Measurements from ENCODE around the gene POLR3C. TPM values are rescaled to one million over a fixed set of nuclear protein-coding genes. Genes with fewer than 3 reads are reported as not detected.

POLR3C gene
- total RNA-seq, 3 donors from 2014 or later (not counting 1 experiment from before 2014, with no cell fraction given) = 26.4 to 37.2 (median 27.5) TPM

GRCh38 chr1:145868232-145868631 lies 44.2 kb downstream of the POLR3C start:
- Mint-ChIP-seq H3K9me3 (no peaks in the 10 kb centered on the region), H3K4me3 (no peak overlapping the region), H3K27ac (no peak overlapping the region), H3K4me1 (peaks cover 13 to 18% of the 10 kb centered on the region in 2 donors), H3K36me3 (no peaks in the 10 kb centered on the region), H3K27me3 (ENCODE audit: low read depth in 2 of 2) (peaks cover 6 to 24% of the 10 kb centered on the region in 2 donors)
- DNase-seq = no peak
- H3K27ac ChIP-seq (ENCODE audit: low read length) = no peak overlapping the region
- intact Hi-C loops (cut with micrococcal nuclease) = no loop called here
- H3K27me3 ChIP-seq (ENCODE audit: control insufficient read depth, insufficient read depth, low read length) = no peaks in the 10 kb centered on the region
- H3K4me3 ChIP-seq (ENCODE audit: low read length) = no peak overlapping the region
- ATAC-seq = no peak
- no peak for TF ChIP-seq CTCF (IDR thresholded peaks at IDR 0.05)
- peaks cover 15% of the 10 kb centered on the region for H3K4me1 ChIP-seq (ENCODE audit: control insufficient read depth, insufficient read depth, low read length)
- H3K36me3 ChIP-seq (ENCODE audit: control insufficient read depth, insufficient read depth, low read length) = no peaks in the 10 kb centered on the region
- WGBS (ENCODE audit: insufficient coverage) = 96% methylated on average over 4 of the region's 4 CpGs
- no peaks in the 10 kb centered on the region for H3K9me3 ChIP-seq (ENCODE audit: control insufficient read depth, insufficient read depth, low read length)

GRCh38 chr1:145871994-145872924 lies 48.3 kb downstream of the POLR3C start:
- peak; percentile 25 to 63 for DNase-seq
- Mint-ChIP-seq H3K4me3 (peak overlapping the region; percentile 84), H3K36me3 (no peaks in the 10 kb centered on the region), H3K27ac (peak overlapping the region; percentile 69 to 86), H3K9me3 (no peaks in the 10 kb centered on the region), H3K27me3 (ENCODE audit: low read depth in 2 of 2) (peaks cover 17 to 24% of the 10 kb centered on the region in 2 donors), H3K4me1 (peaks cover 13 to 18% of the 10 kb centered on the region in 2 donors)
- Histone ChIP-seq H3K36me3 (ENCODE audit: control insufficient read depth, insufficient read depth, low read length) (no peaks in the 10 kb centered on the region), H3K27me3 (ENCODE audit: control insufficient read depth, insufficient read depth, low read length) (peaks cover 3% of the 10 kb centered on the region), H3K9me3 (ENCODE audit: control insufficient read depth, insufficient read depth, low read length) (no peaks in the 10 kb centered on the region), H3K27ac (ENCODE audit: low read length) (no peak overlapping the region), H3K4me3 (ENCODE audit: low read length) (peak overlapping the region; percentile 15), H3K4me1 (ENCODE audit: control insufficient read depth, insufficient read depth, low read length) (peaks cover 15% of the 10 kb centered on the region)
- peak; percentile 69 to 84 (median 81) for ATAC-seq
- 30% methylated on average over 47 of the region's 47 CpGs for WGBS (ENCODE audit: insufficient coverage)
- TF ChIP-seq CTCF (IDR thresholded peaks at IDR 0.05) = no peak
- intact Hi-C loops (cut with micrococcal nuclease) = no loop called here

GRCh38 chr1:145874646-145875045 lies 50.6 kb downstream of the POLR3C start:
- Histone ChIP-seq H3K36me3 (ENCODE audit: control insufficient read depth, insufficient read depth, low read length) (no peaks in the 10 kb centered on the region), H3K9me3 (ENCODE audit: control insufficient read depth, insufficient read depth, low read length) (no peaks in the 10 kb centered on the region), H3K4me1 (ENCODE audit: control insufficient read depth, insufficient read depth, low read length) (peaks cover 15% of the 10 kb centered on the region), H3K27me3 (ENCODE audit: control insufficient read depth, insufficient read depth, low read length) (peaks cover 3% of the 10 kb centered on the region), H3K27ac (ENCODE audit: low read length) (no peak overlapping the region), H3K4me3 (ENCODE audit: low read length) (no peak overlapping the region)
- 95% methylated on average over 12 of the region's 12 CpGs for WGBS (ENCODE audit: insufficient coverage)
- Mint-ChIP-seq H3K9me3 (no peaks in the 10 kb centered on the region), H3K27ac (no peak overlapping the region), H3K27me3 (ENCODE audit: low read depth in 2 of 2) (peaks cover 17 to 18% of the 10 kb centered on the region in 2 donors), H3K36me3 (no peaks in the 10 kb centered on the region), H3K4me3 (no peak overlapping the region), H3K4me1 (peaks cover 13 to 18% of the 10 kb centered on the region in 2 donors)
- no peak for TF ChIP-seq CTCF (IDR thresholded peaks at IDR 0.05)
- intact Hi-C loops (cut with micrococcal nuclease) = no loop called here
- no peak for ATAC-seq
- no peak for DNase-seq
